Vagina (tissue), 2 donors: ENCODE results near the gene ORAI1. TPM values are rescaled to one million over a fixed set of nuclear protein-coding genes. Genes with fewer than 3 reads are reported as not detected.

Source experiments
- DNase-seq, 2 donors: peaks; one replicate each; pipeline ENCODE4 v3.0.0-alpha.2; 2017; ENCODE audit errors: extremely low spot score in 2 of 2
- H3K27ac ChIP-seq: fragments of 200-600 bp; sonication (generic); one replicate; pipeline ENCODE4 v1.5.1; 2019
- H3K27me3 ChIP-seq: fragments of 200-600 bp; sonication (generic); one replicate; pipeline ENCODE4 v1.5.1; 2019
- H3K36me3 ChIP-seq, 2 donors: fragments of 200-600 bp; sonication (generic); one replicate each; pipeline ENCODE4 v1.5.1; 2017 to 2019
- H3K4me1 ChIP-seq: fragments of 200-600 bp; sonication (generic); one replicate; pipeline ENCODE4 v1.5.1; 2019
- H3K4me3 ChIP-seq, 2 donors: fragments of 200-600 bp; sonication (generic); 1 replicate in 1 of 2; 2 replicates in 1 of 2; pipeline ENCODE4 v1.5.1; 2016 to 2019
- H3K9me3 ChIP-seq: fragments of 200-600 bp; sonication (generic); one replicate; pipeline ENCODE4 v1.5.1; 2019
- POLR2A ChIP-seq, 2 donors: fragments of 450-650 bp; IDR thresholded peaks; one replicate each; pipeline ENCODE4 v1.6.1; 2017; ENCODE audit warnings: antibody characterized with exemption in 2 of 2, mild to moderate bottlenecking in 2 of 2, moderate library complexity in 2 of 2
- POLR2AphosphoS5 ChIP-seq, 2 donors: sonication (generic); formaldehyde crosslinking; IDR thresholded peaks; one replicate each; pipeline ENCODE4 v1.9.0; 2017; ENCODE audit warnings: antibody characterized with exemption in 2 of 2, mild to moderate bottlenecking in 2 of 2, low read depth in 1 of 2; ENCODE audit not compliant: insufficient read depth in 1 of 2
- intact Hi-C: fragments of 100-400 bp; cut with DNase I; formaldehyde crosslinking; loops from one replicate; pipeline ENCODE4 v1.15.1; 2023
- total RNA-seq: library from RNA; depleted of rRNA; stranded (reverse); fragments of >200 nt; gene quantifications from one replicate; pipeline ENCODE4 v1.2.3, GENCODE V29; 2016
- TF ChIP-seq, protein P1 (sequence below), 3 experiments: fragments of 450-650 bp in 2 of 3; fragments of 200-600 bp in 1 of 3; sonication (generic) in 1 of 3; IDR thresholded peaks; one replicate each; pipeline ENCODE4 v1.5.1; 2017 to 2019; ENCODE audit warnings: antibody characterized with exemption in 3 of 3, mild to moderate bottlenecking in 2 of 3, moderate library complexity in 2 of 3

Gene ORAI1
- total RNA-seq, 1 donor from 2014 or later = 18.2 TPM

GRCh38 chr12:121637231-121637914 is 11.0 kb downstream of the ORAI1 start:
- H3K4me3 ChIP-seq = no peak overlapping the region
- H3K27ac ChIP-seq = no peak overlapping the region
- intact Hi-C loops = no loop called here
- H3K4me1 ChIP-seq = peaks cover under 1% of the 10 kb centered on the region
- DNase-seq = no peak
- peaks cover 0 to 14% of the 10 kb centered on the region in 2 donors for H3K36me3 ChIP-seq
- H3K27me3 ChIP-seq = no peaks in the 10 kb centered on the region
- H3K9me3 ChIP-seq = no peaks in the 10 kb centered on the region
- TF ChIP-seq POLR2A (IDR thresholded peaks at IDR 0.05) = no peak
- TF ChIP-seq, protein P1, sequence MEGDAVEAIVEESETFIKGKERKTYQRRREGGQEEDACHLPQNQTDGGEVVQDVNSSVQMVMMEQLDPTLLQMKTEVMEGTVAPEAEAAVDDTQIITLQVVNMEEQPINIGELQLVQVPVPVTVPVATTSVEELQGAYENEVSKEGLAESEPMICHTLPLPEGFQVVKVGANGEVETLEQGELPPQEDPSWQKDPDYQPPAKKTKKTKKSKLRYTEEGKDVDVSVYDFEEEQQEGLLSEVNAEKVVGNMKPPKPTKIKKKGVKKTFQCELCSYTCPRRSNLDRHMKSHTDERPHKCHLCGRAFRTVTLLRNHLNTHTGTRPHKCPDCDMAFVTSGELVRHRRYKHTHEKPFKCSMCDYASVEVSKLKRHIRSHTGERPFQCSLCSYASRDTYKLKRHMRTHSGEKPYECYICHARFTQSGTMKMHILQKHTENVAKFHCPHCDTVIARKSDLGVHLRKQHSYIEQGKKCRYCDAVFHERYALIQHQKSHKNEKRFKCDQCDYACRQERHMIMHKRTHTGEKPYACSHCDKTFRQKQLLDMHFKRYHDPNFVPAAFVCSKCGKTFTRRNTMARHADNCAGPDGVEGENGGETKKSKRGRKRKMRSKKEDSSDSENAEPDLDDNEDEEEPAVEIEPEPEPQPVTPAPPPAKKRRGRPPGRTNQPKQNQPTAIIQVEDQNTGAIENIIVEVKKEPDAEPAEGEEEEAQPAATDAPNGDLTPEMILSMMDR (IDR thresholded peaks at IDR 0.05) = no peak
- TF ChIP-seq POLR2AphosphoS5 (IDR thresholded peaks at IDR 0.05; ENCODE audit: insufficient read depth in 1 of 2, low read depth in 1 of 2) = no peak

- no peak for DNase-seq
- Histone ChIP-seq H3K4me1 (no peaks in the 10 kb centered on the region), H3K27me3 (no peaks in the 10 kb centered on the region), H3K36me3 (peaks cover 0 to 16% of the 10 kb centered on the region in 2 donors), H3K27ac (no peak overlapping the region), H3K9me3 (no peaks in the 10 kb centered on the region), H3K4me3 (no peak overlapping the region)
- TF ChIP-seq POLR2AphosphoS5 (IDR thresholded peaks at IDR 0.05; ENCODE audit: insufficient read depth in 1 of 2, low read depth in 1 of 2) = no peak
- no peak for TF ChIP-seq POLR2A (IDR thresholded peaks at IDR 0.05)
- TF ChIP-seq, protein P1 (IDR thresholded peaks at IDR 0.05) = no peak
- intact Hi-C loops = no loop called here
Observed at GRCh38 chr12:121638298-121639202, 12.2 kb downstream of the ORAI1 start.

DNA sequence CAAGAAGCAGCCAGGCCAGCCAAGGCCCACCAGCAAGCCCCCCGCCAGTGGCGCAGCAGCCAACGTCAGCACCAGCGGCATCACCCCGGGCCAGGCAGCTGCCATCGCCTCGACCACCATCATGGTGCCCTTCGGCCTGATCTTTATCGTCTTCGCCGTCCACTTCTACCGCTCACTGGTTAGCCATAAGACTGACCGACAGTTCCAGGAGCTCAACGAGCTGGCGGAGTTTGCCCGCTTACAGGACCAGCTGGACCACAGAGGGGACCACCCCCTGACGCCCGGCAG is 15.0 kb downstream of the ORAI1 start:
- Histone ChIP-seq H3K27me3 (no peaks in the 10 kb centered on the region), H3K4me1 (no peaks in the 10 kb centered on the region), H3K36me3 (peaks cover 0 to 16% of the 10 kb centered on the region in 2 donors), H3K27ac (no peak overlapping the region), H3K4me3 (no peak overlapping the region), H3K9me3 (no peaks in the 10 kb centered on the region)
- intact Hi-C loops = no loop called here
- no peak for TF ChIP-seq POLR2AphosphoS5 (IDR thresholded peaks at IDR 0.05; ENCODE audit: insufficient read depth in 1 of 2, low read depth in 1 of 2)
- no peak for DNase-seq

DNA sequence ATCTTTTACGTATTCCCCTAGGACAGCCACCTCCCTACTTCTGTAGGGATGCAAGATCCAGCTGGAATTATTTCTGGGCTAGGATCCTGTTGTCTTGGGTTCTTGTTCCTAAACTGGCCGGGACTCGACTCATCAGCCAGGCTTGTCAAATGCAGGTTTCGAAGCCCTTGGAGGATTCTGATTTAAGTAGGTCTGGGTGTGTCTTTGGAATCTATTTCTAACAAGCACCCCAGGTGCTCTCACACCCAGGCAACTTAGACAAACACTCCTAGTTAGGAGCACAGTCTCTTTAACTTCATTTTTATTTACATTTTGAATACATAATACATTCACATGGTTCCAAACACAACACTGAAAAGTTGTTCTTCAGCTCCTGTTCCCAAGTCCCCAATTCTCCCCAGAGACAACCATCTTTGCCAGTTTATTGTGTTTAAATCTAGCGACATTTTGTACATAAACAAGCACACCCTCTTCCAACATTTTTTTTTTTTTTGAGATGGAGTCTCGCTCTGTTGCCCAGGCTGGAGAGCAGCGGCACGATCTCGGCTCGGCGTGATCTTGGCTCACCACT is 22.2 kb downstream of the ORAI1 start:
- Histone ChIP-seq H3K4me3 (no peak overlapping the region), H3K27me3 (no peaks in the 10 kb centered on the region), H3K9me3 (no peaks in the 10 kb centered on the region), H3K4me1 (no peaks in the 10 kb centered on the region), H3K27ac (no peak overlapping the region), H3K36me3 (no peaks in the 10 kb centered on the region)
- TF ChIP-seq POLR2A (IDR thresholded peaks at IDR 0.05) = no peak
- TF ChIP-seq, protein P1 (IDR thresholded peaks at IDR 0.05) = no peak
- TF ChIP-seq POLR2AphosphoS5 (IDR thresholded peaks at IDR 0.05; ENCODE audit: insufficient read depth in 1 of 2, low read depth in 1 of 2) = no peak
- intact Hi-C loops = no loop called here
- no peak for DNase-seq

- no peaks in the 10 kb centered on the region for H3K27me3 ChIP-seq
- H3K4me3 ChIP-seq = no peak overlapping the region
- no peak for DNase-seq
- no peak overlapping the region for H3K27ac ChIP-seq
- no peak for TF ChIP-seq POLR2A (IDR thresholded peaks at IDR 0.05)
- no peak for TF ChIP-seq POLR2AphosphoS5 (IDR thresholded peaks at IDR 0.05; ENCODE audit: insufficient read depth in 1 of 2, low read depth in 1 of 2)
- TF ChIP-seq, protein P1 (IDR thresholded peaks at IDR 0.05) = no peak
- no peaks in the 10 kb centered on the region for H3K9me3 ChIP-seq
- H3K4me1 ChIP-seq = no peaks in the 10 kb centered on the region
- H3K36me3 ChIP-seq = no peaks in the 10 kb centered on the region
- intact Hi-C loops = no loop called here
Observed at GRCh38 chr12:121649322-121649721, 23.0 kb downstream of the ORAI1 start.
